IMR-90 (cell line): ENCODE results near the gene CD300C. TPM values are rescaled to one million over a fixed set of nuclear protein-coding genes. Genes with fewer than 3 reads are reported as not detected.

Experiments used
- ATAC-seq: fragments of 200-7000 bp; cut with Tn5 transposase; 2 replicates; pipeline ENCODE4 v1.9.1; 2020; ENCODE audit warnings: low read depth, mild to moderate bottlenecking, moderate library complexity
- BruUV-seq: library from RNA; stranded (reverse); fragments of 400-500 nt; replicated peaks from 2 replicates; lab custom pipeline; 2021; lab: Mats Ljungman, UMichigan
- CTCF ChIA-PET: fragments of 300-600 bp; formaldehyde crosslinking; extraction: SDS; loops from one replicate; lab custom pipeline; 2021; ENCODE audit warnings: antibody characterized with exemption; lab: Yijun Ruan, JAX
- POLR2A ChIA-PET: fragments of 300-600 bp; sonication (Branson Sonifier 250); formaldehyde crosslinking; loops from one replicate; lab custom pipeline; 2022; ENCODE audit warnings: antibody characterized with exemption; ENCODE audit not compliant: unreplicated experiment; lab: Charles Lee
- DNase-seq: peaks from one replicate; pipeline ENCODE4 v3.0.0; 2013
- H2AFZ ChIP-seq: replicated peaks from 2 replicates; pipeline ENCODE3; 2013; ENCODE audit warnings: low read length, mild to moderate bottlenecking; ENCODE audit not compliant: poor library complexity
- H2AK5ac ChIP-seq: 2 replicates; pipeline ENCODE4 v1.6.1; 2013; ENCODE audit warnings: low read depth, low read length, inconsistent platforms
- H2AK9ac ChIP-seq: replicated peaks from 2 replicates; pipeline ENCODE3; 2013; ENCODE audit warnings: mild to moderate bottlenecking, low read depth, low read length, moderate library complexity; ENCODE audit not compliant: poor library complexity
- H2BK120ac ChIP-seq: 2 replicates; pipeline ENCODE4 v1.6.1; 2013; ENCODE audit warnings: low read depth, low read length, inconsistent platforms
- H2BK15ac ChIP-seq: 3 replicates; pipeline ENCODE4 v1.6.1; 2013; ENCODE audit warnings: low read depth, low read length, inconsistent platforms
- H2BK20ac ChIP-seq: 2 replicates; pipeline ENCODE4 v1.6.1; 2013; ENCODE audit warnings: low read depth, mild to moderate bottlenecking, inconsistent platforms, low read length, moderate library complexity
- H2BK5ac ChIP-seq: 2 replicates; pipeline ENCODE4 v1.6.1; 2013; ENCODE audit warnings: mild to moderate bottlenecking, low read depth, low read length, inconsistent platforms; ENCODE audit not compliant: poor library complexity, severe bottlenecking
- H3K14ac ChIP-seq: replicated peaks from 2 replicates; pipeline ENCODE4 v1.6.1; 2013; ENCODE audit warnings: low read depth, low read length, inconsistent platforms
- H3K18ac ChIP-seq: 2 replicates; pipeline ENCODE4 v1.6.1; 2013; ENCODE audit warnings: low read depth, low read length, control low read depth
- H3K23ac ChIP-seq: 2 replicates; pipeline ENCODE4 v1.6.1; 2013; ENCODE audit warnings: low read depth, low read length, inconsistent platforms
- H3K27ac ChIP-seq: 2 replicates; pipeline ENCODE4 v1.5.1; 2013; ENCODE audit warnings: mild to moderate bottlenecking, control low read depth, low read length; ENCODE audit not compliant: insufficient read depth
- H3K27me3 ChIP-seq: 2 replicates; pipeline ENCODE4 v1.6.1; 2013; ENCODE audit warnings: low read length; ENCODE audit not compliant: control insufficient read depth, insufficient read depth
- H3K36me3 ChIP-seq: 2 replicates; pipeline ENCODE4 v1.6.1; 2013; ENCODE audit warnings: low read length, mixed read lengths; ENCODE audit not compliant: control insufficient read depth, insufficient read depth
- H3K4ac ChIP-seq: 2 replicates; pipeline ENCODE4 v1.6.1; 2013; ENCODE audit warnings: low read depth, low read length, inconsistent platforms
- H3K4me1 ChIP-seq: 2 replicates; pipeline ENCODE4 v1.6.1; 2013; ENCODE audit warnings: low read length, mixed read lengths; ENCODE audit not compliant: control insufficient read depth, insufficient read depth
- H3K4me2 ChIP-seq: 2 replicates; pipeline ENCODE4 v1.6.1; 2013; ENCODE audit warnings: low read depth, mild to moderate bottlenecking, control low read depth, low read length, moderate library complexity
- H3K4me3 ChIP-seq: 2 replicates; pipeline ENCODE4 v1.5.1; 2013; ENCODE audit warnings: low read depth, mild to moderate bottlenecking, control low read depth, low read length, moderate library complexity; ENCODE audit not compliant: insufficient read depth
- H3K56ac ChIP-seq: 2 replicates; pipeline ENCODE4 v1.6.1; 2013; ENCODE audit warnings: low read length, inconsistent platforms; ENCODE audit not compliant: insufficient read depth; ENCODE audit errors: extremely low read depth
- H3K79me1 ChIP-seq, 2 experiments: 2 replicates each; pipeline ENCODE4 v1.6.1; 2013; ENCODE audit warnings: low read length in 2 of 2, inconsistent platforms in 1 of 2, low read depth in 1 of 2
- H3K9ac ChIP-seq: 2 replicates; pipeline ENCODE4 v1.6.1; 2013; ENCODE audit warnings: low read depth, low read length, control low read depth
- H3K9me1 ChIP-seq: 2 replicates; pipeline ENCODE4 v1.6.1; 2013; ENCODE audit warnings: low read length, inconsistent platforms; ENCODE audit not compliant: insufficient read depth
- H3K9me3 ChIP-seq: 2 replicates; pipeline ENCODE4 v1.6.1; 2013; ENCODE audit warnings: low read length; ENCODE audit not compliant: control insufficient read depth, insufficient read depth
- H4K20me1 ChIP-seq: 2 replicates; pipeline ENCODE4 v1.6.1; 2013; ENCODE audit warnings: low read length, inconsistent platforms; ENCODE audit not compliant: insufficient read depth
- H4K5ac ChIP-seq: 2 replicates; pipeline ENCODE4 v1.6.1; 2013; ENCODE audit warnings: mild to moderate bottlenecking, low read depth, low read length, control low read depth
- H4K8ac ChIP-seq, 2 experiments: 2 replicates each; pipeline ENCODE4 v1.6.1; 2013; ENCODE audit warnings: low read depth in 2 of 2, low read length in 2 of 2, control low read depth in 1 of 2, inconsistent platforms in 1 of 2
- H4K91ac ChIP-seq: 2 replicates; pipeline ENCODE4 v1.6.1; 2013; ENCODE audit warnings: low read depth, low read length, inconsistent platforms; ENCODE audit not compliant: insufficient read depth
- CHD1 ChIP-seq: IDR thresholded peaks from 2 replicates; pipeline ENCODE4 v1.6.1; 2012; ENCODE audit warnings: low read depth, low read length, improper control_type of control experiment
- FOS ChIP-seq: fragments of 150-350 bp; IDR thresholded peaks from 2 replicates; pipeline ENCODE4 v1.6.1; 2016; ENCODE audit warnings: low read depth, low read length
- MXI1 ChIP-seq: IDR thresholded peaks from 2 replicates; pipeline ENCODE4 v1.6.1; 2012; ENCODE audit warnings: low read depth, mild to moderate bottlenecking, low read length, moderate library complexity, borderline replicate concordance
- POLR2A ChIP-seq: IDR thresholded peaks from 2 replicates; pipeline ENCODE4 v1.6.1; 2012; ENCODE audit warnings: mild to moderate bottlenecking, low read depth, low read length
- RAD21 ChIP-seq: IDR thresholded peaks from 2 replicates; pipeline ENCODE4 v1.6.1; 2012; ENCODE audit warnings: low read length, improper control_type of control experiment
- RFX5 ChIP-seq: IDR thresholded peaks from 2 replicates; pipeline ENCODE4 v1.8.0; 2012; ENCODE audit warnings: low read depth, mild to moderate bottlenecking, low read length, moderate library complexity
- SMC3 ChIP-seq: fragments of 150-350 bp; IDR thresholded peaks from 2 replicates; pipeline ENCODE4 v1.6.1; 2016; ENCODE audit warnings: low read depth, mild to moderate bottlenecking, antibody characterized with exemption, low read length, moderate library complexity
- WGBS, 2 experiments: methylation state at CpG; one replicate each; pipeline versions ENCODE4 v1.1.5 to v1.1.7; 2013; ENCODE audit warnings: missing lambda C conversion rate in 2 of 2; ENCODE audit not compliant: insufficient read length in 1 of 2; ENCODE audit errors: extremely low coverage in 2 of 2; 5-methylcytosine and 5-hydroxymethylcytosine counted together
- dilution Hi-C: fragments of 300-500 bp; cut with HindIII; formaldehyde crosslinking; loops from one replicate; pipeline ENCODE4 v1.14.3; 2018; ENCODE audit warnings: low sequenced_read_pairs; ENCODE audit not compliant: unreplicated experiment
- in situ Hi-C: fragments of 300-500 bp; cut with MboI; formaldehyde crosslinking; loops from 3 replicates; pipeline ENCODE4 v1.14.3; 2019; ENCODE audit warnings: low sequenced_read_pairs, inconsistent platforms, mixed read lengths
- intact Hi-C: fragments of 100-400 bp; cut with micrococcal nuclease; formaldehyde crosslinking; loops from 2 replicates; pipeline ENCODE4 v1.10.0; 2022
- polyA plus RNA-seq, 3 experiments: library from polyadenylated mRNA; depleted of rRNA; stranded (reverse); fragments of >200 nt; gene quantifications; 2 replicates each; pipeline ENCODE4 v1.2.3, GENCODE V29; 2012; ENCODE audit warnings: low replicate concordance in 1 of 3
- total RNA-seq: library from RNA; depleted of rRNA; stranded (reverse); fragments of >200 nt; gene quantifications from 2 replicates; pipeline ENCODE4 v1.2.3, GENCODE V29; 2012
- TF ChIP-seq, protein P1 (sequence below): fragments of 150-350 bp; IDR thresholded peaks from 2 replicates; pipeline ENCODE4 v1.6.1; 2016; ENCODE audit warnings: low read depth, mild to moderate bottlenecking, low read length, moderate library complexity, borderline replicate concordance
- TF ChIP-seq, protein P2 (sequence below): fragments of 150-350 bp; IDR thresholded peaks from 2 replicates; pipeline ENCODE4 v1.6.1; 2017; ENCODE audit warnings: mild to moderate bottlenecking, antibody characterized with exemption, low read length, low read depth

The CD300C gene
- total and polyA plus RNA-seq, 2 of the 4 experiments (the other 2 are of a cell fraction), result not detected

DNA sequence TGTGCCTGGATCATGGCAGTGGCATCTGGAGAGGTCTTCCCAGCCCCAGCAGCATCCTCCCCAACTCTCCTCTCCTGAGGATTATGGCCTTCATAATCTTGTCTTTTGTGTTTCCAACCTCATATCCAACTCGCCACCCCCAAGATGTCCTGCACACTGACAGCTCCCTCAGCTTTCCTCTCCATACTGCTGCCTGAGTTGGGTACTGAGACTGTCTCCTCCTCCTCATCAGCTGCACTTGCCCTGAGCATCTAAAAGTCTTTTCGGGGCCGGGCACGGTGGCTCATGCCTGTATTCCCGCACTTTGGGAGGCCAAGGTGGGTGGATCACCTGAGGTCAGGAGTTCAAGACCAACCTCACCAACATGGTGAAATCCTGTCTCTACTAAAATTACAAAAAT is 16.7 kb downstream of the CD300C start:
- POLR2A ChIA-PET, result no interaction called here
- Histone ChIP-seq H4K20me1 (no peaks in the 10 kb centered on the region), H3K79me1 (no peaks in the 10 kb centered on the region), H4K91ac (no peak overlapping the region), H3K14ac (no peak overlapping the region), H2AFZ (no peak overlapping the region), H2AK9ac (no peak overlapping the region), H2BK20ac (no peak overlapping the region), H3K4me3 (no peak overlapping the region), H3K4ac (no peak overlapping the region), H3K4me1 (no peaks in the 10 kb centered on the region), H3K18ac (no peak overlapping the region), H2AK5ac (no peak overlapping the region), H4K5ac (no peak overlapping the region), H3K56ac (no peak overlapping the region), H3K9ac (no peak overlapping the region), H4K8ac (no peak overlapping the region), H3K27me3 (no peaks in the 10 kb centered on the region), H3K9me3 (peaks cover 40% of the 10 kb centered on the region), H2BK15ac (no peak overlapping the region), H3K36me3 (no peaks in the 10 kb centered on the region), H2BK120ac (no peak overlapping the region), H3K23ac (no peak overlapping the region), H2BK5ac (no peak overlapping the region), H3K27ac (no peak overlapping the region), H3K4me2 (no peak overlapping the region), H3K9me1 (no peaks in the 10 kb centered on the region)
- intact Hi-C loops (no loop called here), in situ Hi-C loops (no loop called here), dilution Hi-C loops (no loop called here)
- CTCF ChIA-PET, result no interaction called here
- ATAC-seq (no peak), DNase-seq (no peak)
- TF ChIP-seq, protein P1, sequence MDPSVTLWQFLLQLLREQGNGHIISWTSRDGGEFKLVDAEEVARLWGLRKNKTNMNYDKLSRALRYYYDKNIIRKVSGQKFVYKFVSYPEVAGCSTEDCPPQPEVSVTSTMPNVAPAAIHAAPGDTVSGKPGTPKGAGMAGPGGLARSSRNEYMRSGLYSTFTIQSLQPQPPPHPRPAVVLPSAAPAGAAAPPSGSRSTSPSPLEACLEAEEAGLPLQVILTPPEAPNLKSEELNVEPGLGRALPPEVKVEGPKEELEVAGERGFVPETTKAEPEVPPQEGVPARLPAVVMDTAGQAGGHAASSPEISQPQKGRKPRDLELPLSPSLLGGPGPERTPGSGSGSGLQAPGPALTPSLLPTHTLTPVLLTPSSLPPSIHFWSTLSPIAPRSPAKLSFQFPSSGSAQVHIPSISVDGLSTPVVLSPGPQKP, result no peak
- TF ChIP-seq CHD1, result no peak
- no peak for TF ChIP-seq FOS
- no peak for TF ChIP-seq POLR2A
- TF ChIP-seq, protein P2, sequence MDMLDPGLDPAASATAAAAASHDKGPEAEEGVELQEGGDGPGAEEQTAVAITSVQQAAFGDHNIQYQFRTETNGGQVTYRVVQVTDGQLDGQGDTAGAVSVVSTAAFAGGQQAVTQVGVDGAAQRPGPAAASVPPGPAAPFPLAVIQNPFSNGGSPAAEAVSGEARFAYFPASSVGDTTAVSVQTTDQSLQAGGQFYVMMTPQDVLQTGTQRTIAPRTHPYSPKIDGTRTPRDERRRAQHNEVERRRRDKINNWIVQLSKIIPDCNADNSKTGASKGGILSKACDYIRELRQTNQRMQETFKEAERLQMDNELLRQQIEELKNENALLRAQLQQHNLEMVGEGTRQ, result no peak
- no peak for TF ChIP-seq SMC3
- TF ChIP-seq RFX5, result no peak
- no peak for TF ChIP-seq RAD21
- no peak for TF ChIP-seq MXI1
- WGBS, 2 experiments, result 20% methylated on average over 1 of the region's 5 CpGs; no CpG with 5 or more reads in 1 of the 2 experiments
- no TSS peak for BruUV-seq
